Neuronal stem cell (in vitro differentiated cells): ENCODE results near the gene CLCA1.

Experiments
- DNase-seq: peaks from one replicate; pipeline ENCODE4 v3.0.0-alpha.2; 2013; ENCODE audit warnings: low spot score
- H2AFZ ChIP-seq: one replicate; pipeline ENCODE4 v1.6.1; 2013; ENCODE audit warnings: mild to moderate bottlenecking, low read length, inconsistent platforms
- H2AK5ac ChIP-seq: 2 replicates; pipeline ENCODE4 v1.6.1; 2013; ENCODE audit warnings: low read depth, mild to moderate bottlenecking, inconsistent platforms, low read length, moderate library complexity, mixed read lengths
- H2BK120ac ChIP-seq: 2 replicates; pipeline ENCODE4 v1.6.1; 2013; ENCODE audit warnings: low read depth, mild to moderate bottlenecking, inconsistent platforms, low read length, moderate library complexity, mixed read lengths
- H2BK12ac ChIP-seq: one replicate; pipeline ENCODE4 v1.6.1; 2013; ENCODE audit warnings: low read length, inconsistent platforms
- H2BK15ac ChIP-seq: 2 replicates; pipeline ENCODE4 v1.6.1; 2013; ENCODE audit warnings: mild to moderate bottlenecking, low read length, inconsistent platforms, mixed read lengths
- H2BK5ac ChIP-seq: one replicate; pipeline ENCODE4 v1.6.1; 2013; ENCODE audit warnings: inconsistent platforms, mild to moderate bottlenecking, low read length, moderate library complexity
- H3K14ac ChIP-seq: one replicate; pipeline ENCODE4 v1.6.1; 2013; ENCODE audit warnings: low read length, inconsistent platforms
- H3K18ac ChIP-seq: 2 replicates; pipeline ENCODE4 v1.6.1; 2013; ENCODE audit warnings: low read length, inconsistent platforms
- H3K23ac ChIP-seq: 2 replicates; pipeline ENCODE4 v1.6.1; 2013; ENCODE audit warnings: low read depth, mild to moderate bottlenecking, mixed read lengths, low read length, inconsistent platforms; ENCODE audit not compliant: poor library complexity
- H3K27ac ChIP-seq: replicated peaks from 3 replicates; pipeline ENCODE4 v1.5.1; 2013; ENCODE audit warnings: low read length, inconsistent platforms
- H3K27me3 ChIP-seq, 3 experiments: 2 replicates each; pipeline ENCODE4 v1.6.1; 2013; ENCODE audit warnings: low read length in 3 of 3, mild to moderate bottlenecking in 2 of 3, inconsistent platforms in 1 of 3, low read depth in 1 of 3, mixed read lengths in 1 of 3, moderate library complexity in 1 of 3; ENCODE audit not compliant: control insufficient read depth in 3 of 3, insufficient read depth in 3 of 3
- H3K36me3 ChIP-seq, 2 donors: replicated peaks in 1 of 2; 2 replicates each; pipeline ENCODE4 v1.6.1; 2013; ENCODE audit warnings: low read length in 2 of 2; ENCODE audit not compliant: control insufficient read depth in 2 of 2, insufficient read depth in 2 of 2
- H3K4ac ChIP-seq: 2 replicates; pipeline ENCODE4 v1.6.1; 2013; ENCODE audit warnings: inconsistent platforms, mild to moderate bottlenecking, low read length, moderate library complexity
- H3K4me1 ChIP-seq, 2 donors: 1 replicate in 1 of 2; 2 replicates in 1 of 2; pipeline ENCODE4 v1.6.1; 2013; ENCODE audit warnings: low read length in 2 of 2, low read depth in 1 of 2; ENCODE audit not compliant: control insufficient read depth in 2 of 2, insufficient read depth in 1 of 2
- H3K4me2 ChIP-seq: one replicate; pipeline ENCODE4 v1.6.1; 2013; ENCODE audit warnings: mild to moderate bottlenecking, low read length, inconsistent platforms; ENCODE audit not compliant: insufficient read depth, poor library complexity, severe bottlenecking
- H3K4me3 ChIP-seq, 2 donors: 2 replicates each; pipeline ENCODE4 v1.5.1; 2013; ENCODE audit warnings: low read length in 2 of 2, mild to moderate bottlenecking in 2 of 2, inconsistent platforms in 1 of 2, moderate library complexity in 1 of 2
- H3K79me1 ChIP-seq: one replicate; pipeline ENCODE4 v1.6.1; 2013; ENCODE audit warnings: low read depth, mild to moderate bottlenecking, inconsistent platforms, low read length, moderate library complexity
- H3K9ac ChIP-seq: one replicate; pipeline ENCODE4 v1.6.1; 2013; ENCODE audit warnings: mild to moderate bottlenecking, low read depth, low read length, inconsistent platforms; ENCODE audit not compliant: poor library complexity
- H3K9me3 ChIP-seq, 2 donors: replicated peaks in 1 of 2; 2 replicates each; pipeline versions ENCODE3 to v1.6.1; 2013; ENCODE audit warnings: low read length in 2 of 2, mild to moderate bottlenecking in 2 of 2, inconsistent platforms in 1 of 2, low read depth in 1 of 2, mixed read lengths in 1 of 2, moderate library complexity in 1 of 2; ENCODE audit not compliant: control insufficient read depth in 2 of 2, insufficient read depth in 1 of 2
- H4K8ac ChIP-seq: one replicate; pipeline ENCODE4 v1.6.1; 2013; ENCODE audit warnings: low read depth, mild to moderate bottlenecking, inconsistent platforms, low read length, moderate library complexity
- H4K91ac ChIP-seq: one replicate; pipeline ENCODE4 v1.6.1; 2013; ENCODE audit warnings: low read length, low read depth, mild to moderate bottlenecking, inconsistent platforms; ENCODE audit not compliant: poor library complexity
- whole genome bisulfite sequencing, 2 donors: extraction: QIAGEN DNeasy Blood & Tissue Kit; methylation state at CpG; one replicate each; pipeline ENCODE4 v1.1.7; 2013; ENCODE audit warnings: missing lambda C conversion rate in 2 of 2, mixed read lengths in 1 of 2; ENCODE audit not compliant: insufficient read length in 2 of 2, insufficient replicate concordance in 1 of 2; ENCODE audit errors: extremely low coverage in 2 of 2; 5-methylcytosine and 5-hydroxymethylcytosine counted together

CLCA1 gene

DNA sequence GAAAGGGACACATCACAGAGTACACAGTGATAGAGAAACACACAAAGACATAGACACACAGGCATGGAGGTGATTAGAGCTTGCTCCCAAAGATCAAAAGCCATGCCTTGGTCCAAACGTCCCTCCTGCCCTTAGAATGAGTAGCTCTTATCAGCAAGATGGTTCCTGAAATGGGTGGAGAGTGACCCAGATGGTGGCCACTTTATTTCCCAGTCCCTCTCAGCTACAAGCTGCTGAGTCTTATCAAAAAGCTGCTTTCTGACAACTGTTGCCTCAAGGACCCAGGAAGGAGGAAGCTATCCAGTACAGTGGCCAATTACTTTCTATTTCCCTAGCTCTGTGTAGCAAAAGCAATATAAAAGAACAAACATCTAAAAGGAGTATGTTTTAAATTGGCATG lies 7.7 kb upstream of the CLCA1 start:
- H3K18ac ChIP-seq, result no peak overlapping the region
- H3K4ac ChIP-seq, result no peak overlapping the region
- no peak overlapping the region for H2BK12ac ChIP-seq
- no peak overlapping the region for H4K8ac ChIP-seq
- no peak for DNase-seq
- H3K27me3 ChIP-seq, result peaks cover 0 to 3% (median 0%) of the 10 kb centered on the region in 3 experiments
- H3K4me3 ChIP-seq, result no peak overlapping the region
- no peaks in the 10 kb centered on the region for H3K9me3 ChIP-seq
- no peak overlapping the region for H2BK15ac ChIP-seq
- H4K91ac ChIP-seq, result no peak overlapping the region
- H3K14ac ChIP-seq, result no peak overlapping the region
- no peak overlapping the region for H3K9ac ChIP-seq
- H2AFZ ChIP-seq, result no peak overlapping the region
- H3K36me3 ChIP-seq, result no peaks in the 10 kb centered on the region
- H2BK120ac ChIP-seq, result no peak overlapping the region
- no peaks in the 10 kb centered on the region for H3K79me1 ChIP-seq
- H3K4me1 ChIP-seq, result no peaks in the 10 kb centered on the region
- H3K27ac ChIP-seq, result no peak overlapping the region
- H2AK5ac ChIP-seq, result no peak overlapping the region
- H3K4me2 ChIP-seq, result no peak overlapping the region
- no peak overlapping the region for H3K23ac ChIP-seq
- no peak overlapping the region for H2BK5ac ChIP-seq
- no CpG with 5 or more reads among the region's 1 CpG for WGBS, 2 donors

- H3K14ac ChIP-seq, result no peak overlapping the region
- H3K4me3 ChIP-seq, result no peak overlapping the region
- H3K9ac ChIP-seq, result no peak overlapping the region
- H3K18ac ChIP-seq, result no peak overlapping the region
- no peak overlapping the region for H2BK15ac ChIP-seq
- H3K4me2 ChIP-seq, result no peak overlapping the region
- no peaks in the 10 kb centered on the region for H3K36me3 ChIP-seq
- H2BK12ac ChIP-seq, result no peak overlapping the region
- H4K91ac ChIP-seq, result no peak overlapping the region
- DNase-seq, result no peak
- H4K8ac ChIP-seq, result no peak overlapping the region
- H2BK120ac ChIP-seq, result no peak overlapping the region
- H3K9me3 ChIP-seq, result no peaks in the 10 kb centered on the region
- peaks cover 0 to 3% (median 0%) of the 10 kb centered on the region in 3 experiments for H3K27me3 ChIP-seq
- WGBS, 2 donors, result no CpG with 5 or more reads among the region's 3 CpGs
- H2AFZ ChIP-seq, result no peak overlapping the region
- no peaks in the 10 kb centered on the region for H3K79me1 ChIP-seq
- no peak overlapping the region for H2AK5ac ChIP-seq
- H3K4ac ChIP-seq, result no peak overlapping the region
- H3K23ac ChIP-seq, result no peak overlapping the region
- no peak overlapping the region for H2BK5ac ChIP-seq
- H3K27ac ChIP-seq, result no peak overlapping the region
- no peaks in the 10 kb centered on the region for H3K4me1 ChIP-seq
Measured at GRCh38 chr1:86461482-86461881, 7.2 kb upstream of the CLCA1 start.

DNA sequence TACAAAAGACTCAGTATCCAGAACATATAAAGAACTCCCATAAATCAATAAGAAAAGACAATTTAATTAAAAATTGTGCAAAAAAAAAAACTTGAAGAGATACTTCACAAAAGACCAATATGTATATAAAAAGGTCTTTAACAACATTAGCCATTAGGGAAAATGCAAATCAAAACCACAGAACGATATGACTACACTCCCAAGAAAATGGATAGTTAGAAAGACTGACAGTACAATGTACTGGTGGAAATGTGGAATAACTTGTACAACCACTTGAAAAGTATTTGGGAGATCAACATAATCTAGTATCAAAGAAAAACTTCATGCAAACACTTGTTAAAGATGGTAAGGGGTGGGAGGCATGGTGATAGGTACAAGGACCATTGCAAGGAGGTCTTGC lies 3.9 kb upstream of the CLCA1 start:
- no peak overlapping the region for H3K23ac ChIP-seq
- no peak overlapping the region for H4K8ac ChIP-seq
- no peak overlapping the region for H4K91ac ChIP-seq
- no peak overlapping the region for H2AFZ ChIP-seq
- no peak overlapping the region for H2AK5ac ChIP-seq
- no peak overlapping the region for H3K4me2 ChIP-seq
- H3K14ac ChIP-seq, result no peak overlapping the region
- peaks cover 0 to 2% of the 10 kb centered on the region in 2 donors for H3K9me3 ChIP-seq
- no peaks in the 10 kb centered on the region for H3K79me1 ChIP-seq
- no peak overlapping the region for H3K18ac ChIP-seq
- H2BK12ac ChIP-seq, result no peak overlapping the region
- H2BK15ac ChIP-seq, result no peak overlapping the region
- WGBS, 2 donors, result no CpG with 5 or more reads among the region's 1 CpG
- H3K27me3 ChIP-seq, result no peaks in the 10 kb centered on the region
- no peak for DNase-seq
- no peak overlapping the region for H3K27ac ChIP-seq
- no peak overlapping the region for H2BK5ac ChIP-seq
- no peaks in the 10 kb centered on the region for H3K4me1 ChIP-seq
- H3K4me3 ChIP-seq, result no peak overlapping the region
- no peak overlapping the region for H3K4ac ChIP-seq
- H3K36me3 ChIP-seq, result no peaks in the 10 kb centered on the region
- no peak overlapping the region for H3K9ac ChIP-seq
- no peak overlapping the region for H2BK120ac ChIP-seq

DNA sequence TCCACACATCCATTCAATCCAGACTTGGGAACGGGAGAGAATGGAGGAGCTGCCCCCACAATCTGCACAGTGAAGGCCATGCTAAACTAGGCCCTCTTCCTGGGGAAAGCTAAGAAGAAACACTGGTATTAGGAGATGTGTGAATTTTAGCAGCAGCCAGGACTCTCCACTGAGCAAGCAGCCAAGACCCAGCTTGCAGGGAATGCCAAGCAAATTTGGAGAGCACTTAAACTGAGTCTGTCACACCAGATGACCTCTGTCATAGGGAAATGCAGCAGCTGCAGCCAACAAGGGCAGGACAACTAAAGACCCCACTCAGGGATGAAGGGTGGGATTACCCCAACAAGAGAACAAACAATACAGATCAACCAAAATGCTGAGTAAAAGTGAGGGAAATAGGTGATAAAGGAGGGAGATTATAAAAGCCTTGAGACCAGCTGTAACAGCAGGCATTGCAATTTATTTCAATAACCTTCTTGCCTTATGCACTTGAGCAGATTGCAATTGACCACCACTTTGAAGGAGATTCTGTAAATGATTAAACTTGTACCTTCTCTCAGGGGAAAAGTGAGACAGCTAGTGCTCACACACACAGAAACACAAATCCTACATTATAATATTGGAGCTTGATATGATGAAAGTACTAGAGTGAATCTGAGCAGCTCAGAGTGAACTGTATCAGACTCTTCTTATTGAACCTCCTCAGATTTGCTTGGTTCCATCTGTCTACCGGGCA lies 2.5 kb upstream of the CLCA1 start:
- no CpG with 5 or more reads among the region's 2 CpGs for WGBS, 2 donors
- Histone ChIP-seq H3K4ac (no peak overlapping the region), H2AFZ (no peak overlapping the region), H2BK15ac (no peak overlapping the region), H3K27me3 (no peaks in the 10 kb centered on the region), H4K91ac (no peak overlapping the region), H2BK5ac (no peak overlapping the region), H3K4me1 (no peaks in the 10 kb centered on the region), H3K4me2 (no peak overlapping the region), H3K27ac (no peak overlapping the region), H3K79me1 (no peaks in the 10 kb centered on the region), H2BK12ac (no peak overlapping the region), H4K8ac (no peak overlapping the region), H3K36me3 (no peaks in the 10 kb centered on the region), H3K14ac (no peak overlapping the region), H3K18ac (no peak overlapping the region), H2AK5ac (no peak overlapping the region), H3K4me3 (no peak overlapping the region), H3K9me3 (peaks cover 0 to 2% of the 10 kb centered on the region in 2 donors), H3K9ac (no peak overlapping the region), H3K23ac (no peak overlapping the region), H2BK120ac (no peak overlapping the region)
- DNase-seq, result no peak
